GM19351 (cell line): ENCODE results near the gene KCNJ18.
A peak's percentile ranks its signal among the peaks of the same experiment; 100 is the strongest.
"Not testable (repeated sequence)": the region's sequence is repeated elsewhere in the genome, so short reads cannot be mapped to it uniquely, and the experiment has no call there.

ENCODE experiments used
- ATAC-seq: cut with Tn5 transposase; IDR thresholded peaks from one replicate; pipeline ENCODE4 v1.9.1; 2021; ENCODE audit warnings: mild to moderate bottlenecking, moderate library complexity; ENCODE audit not compliant: unreplicated experiment

Gene KCNJ18

DNA sequence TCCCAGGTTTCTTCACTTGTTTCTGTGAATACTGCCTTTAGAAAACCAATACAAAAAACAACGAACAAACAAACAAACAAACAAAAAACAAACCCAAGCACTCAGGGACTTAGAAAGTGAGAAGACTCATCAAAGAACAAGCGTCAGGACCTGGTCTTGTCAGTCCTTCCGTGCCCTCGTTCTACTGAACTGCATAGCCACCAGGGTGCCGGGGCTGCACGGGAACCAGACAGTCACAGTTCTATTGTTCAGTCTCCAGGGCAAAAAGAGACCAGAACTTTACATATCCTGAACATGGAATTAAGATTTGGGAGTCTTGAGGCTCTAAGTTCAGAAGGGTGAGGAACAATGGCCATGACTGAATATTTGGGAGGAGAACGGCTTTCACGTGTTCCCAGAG, 28.2 kb downstream of the KCNJ18 start:
- ATAC-seq: not testable (repeated sequence)

DNA sequence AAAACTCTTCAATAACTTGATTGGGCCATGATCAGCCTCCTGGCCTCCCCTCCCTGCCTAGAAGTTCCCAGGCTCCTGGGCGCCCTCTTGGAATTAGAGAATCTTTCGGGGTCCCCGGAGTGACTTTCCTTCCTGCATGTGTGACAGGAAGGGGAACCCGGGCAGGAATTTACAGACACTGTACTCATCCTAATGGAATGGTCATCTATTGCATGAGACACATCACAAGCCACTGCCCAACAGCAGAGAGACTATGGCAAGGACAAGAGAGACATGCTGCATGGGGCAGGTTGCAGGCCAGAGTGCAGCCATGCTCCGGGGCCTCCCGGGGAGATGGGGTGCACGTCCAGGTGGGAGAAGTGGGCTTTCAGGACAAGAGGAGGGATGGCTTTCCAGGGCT, 29.9 kb downstream of the KCNJ18 start:
- ATAC-seq: not testable (repeated sequence)

DNA sequence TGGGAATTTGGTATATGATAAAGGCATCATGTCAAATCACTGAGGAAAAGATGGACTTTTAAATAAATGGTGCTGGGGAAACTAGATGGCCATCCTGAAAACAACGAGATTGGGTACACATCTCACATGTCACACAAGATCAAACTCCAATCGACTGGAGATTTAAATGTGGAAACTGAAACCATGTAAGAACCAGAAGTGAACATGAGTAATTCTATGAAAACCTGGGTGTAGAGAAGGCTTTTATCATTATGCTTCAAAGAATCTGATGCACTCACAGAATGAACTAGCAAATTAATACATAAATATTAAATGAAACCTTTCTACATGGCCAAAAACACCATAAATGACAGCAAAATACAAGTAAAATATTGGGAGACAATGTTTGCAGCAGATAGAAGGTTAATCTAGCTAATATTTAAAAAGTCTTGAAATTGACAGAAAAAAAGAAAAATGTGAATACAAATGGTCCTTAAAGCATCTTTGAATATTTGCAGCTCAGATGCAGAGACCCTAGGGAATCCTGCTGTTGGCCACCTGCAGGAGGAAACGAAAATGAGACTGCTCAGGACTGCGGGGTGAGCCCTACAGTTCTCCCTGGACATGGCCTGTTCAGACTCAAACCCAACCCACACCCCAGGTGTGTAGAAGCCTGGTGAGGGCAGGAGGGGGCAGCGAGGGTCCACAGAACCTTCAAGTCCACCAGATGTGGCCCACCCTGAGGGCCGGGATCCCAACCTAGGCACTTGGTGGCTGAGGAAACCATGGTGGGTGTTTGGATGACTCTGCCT, 32.1 kb downstream of the KCNJ18 start:
- not testable (repeated sequence) for ATAC-seq

DNA sequence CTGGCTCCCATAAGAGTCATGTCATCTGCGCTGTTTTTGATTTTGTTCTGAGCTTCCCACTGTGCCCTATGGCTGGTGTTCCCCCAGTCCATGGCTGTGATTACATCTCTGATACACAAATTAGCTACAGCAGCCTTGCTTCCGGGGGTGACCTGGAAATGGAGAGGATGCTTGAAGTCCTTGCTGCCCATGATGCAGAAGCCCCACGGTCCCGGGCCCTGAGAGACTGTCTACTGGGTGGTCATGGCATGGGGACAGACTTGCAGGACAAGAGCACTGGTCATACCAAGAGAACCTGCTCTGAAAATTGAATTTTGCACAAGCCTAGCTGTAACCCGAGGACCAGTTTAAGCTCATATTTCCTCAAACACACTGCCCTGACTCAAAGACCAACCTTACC, 38.8 kb downstream of the KCNJ18 start:
- ATAC-seq: not testable (repeated sequence)

DNA sequence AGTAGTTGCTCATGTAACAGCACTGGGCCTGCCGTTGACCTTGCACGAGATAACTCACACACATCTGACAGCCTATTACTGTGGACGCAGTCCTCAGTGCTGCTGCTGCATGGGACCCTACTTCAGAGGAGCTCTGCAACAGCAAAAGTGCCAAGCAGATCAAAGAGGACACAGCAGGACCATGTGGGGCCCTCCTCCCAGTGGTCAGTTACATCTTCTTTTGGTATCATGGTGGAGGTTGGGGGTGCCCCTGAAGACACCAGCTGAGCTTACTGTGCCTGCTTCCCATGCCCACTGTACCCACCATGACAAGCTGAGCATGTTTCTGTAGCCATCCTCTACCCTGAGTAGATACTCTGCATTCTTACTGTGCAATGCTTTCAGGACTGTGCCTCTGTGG, 41.6 kb downstream of the KCNJ18 start:
- ATAC-seq: not testable (repeated sequence)

DNA sequence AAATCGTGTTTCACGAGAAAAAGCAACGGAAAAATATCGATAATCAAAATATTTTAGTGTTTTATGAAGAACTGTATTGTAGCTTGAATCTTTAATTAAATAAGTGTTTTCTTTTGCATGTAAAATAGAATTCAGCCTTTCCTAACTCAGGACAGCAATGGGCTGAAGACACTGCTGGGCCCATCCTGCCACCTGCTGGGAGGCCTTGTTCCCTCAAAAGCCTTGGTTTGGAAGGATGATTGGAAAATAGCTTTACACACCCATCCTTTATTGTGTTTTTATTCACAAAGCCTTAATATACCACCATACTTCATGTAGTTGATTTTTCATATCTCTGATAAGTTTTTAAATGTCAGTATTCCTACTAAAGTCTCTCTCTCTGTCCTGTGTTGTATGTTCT, 43.5 kb downstream of the KCNJ18 start:
- ATAC-seq: not testable (repeated sequence)

DNA sequence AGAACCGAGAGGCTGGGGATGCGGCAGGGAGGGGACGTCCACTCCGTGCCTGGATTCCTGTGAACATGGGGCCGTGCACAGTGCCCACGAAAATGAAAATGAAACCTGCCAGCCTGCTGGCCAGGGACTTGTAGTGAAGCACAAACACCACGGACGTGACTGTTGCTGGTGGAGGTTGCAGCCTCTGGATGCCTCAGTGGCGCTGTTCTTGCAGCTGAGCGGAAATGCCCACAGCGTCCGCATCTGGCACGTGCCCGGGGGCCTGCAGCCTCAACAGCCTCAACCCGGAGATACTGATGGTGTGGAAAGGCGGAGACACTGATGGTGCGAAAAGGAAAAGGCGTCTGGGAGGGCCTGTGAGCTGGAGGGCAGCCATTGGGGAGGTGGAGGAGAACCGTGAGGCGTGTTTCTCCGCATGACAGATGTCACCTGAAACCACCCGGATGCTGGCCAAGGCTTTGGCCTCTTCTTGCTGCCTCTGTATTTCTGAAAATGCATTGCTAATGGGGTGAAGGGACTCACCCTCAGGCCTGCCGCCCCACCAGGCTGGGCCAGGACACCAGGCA, 44.8 kb downstream of the KCNJ18 start:
- ATAC-seq: not testable (repeated sequence)

DNA sequence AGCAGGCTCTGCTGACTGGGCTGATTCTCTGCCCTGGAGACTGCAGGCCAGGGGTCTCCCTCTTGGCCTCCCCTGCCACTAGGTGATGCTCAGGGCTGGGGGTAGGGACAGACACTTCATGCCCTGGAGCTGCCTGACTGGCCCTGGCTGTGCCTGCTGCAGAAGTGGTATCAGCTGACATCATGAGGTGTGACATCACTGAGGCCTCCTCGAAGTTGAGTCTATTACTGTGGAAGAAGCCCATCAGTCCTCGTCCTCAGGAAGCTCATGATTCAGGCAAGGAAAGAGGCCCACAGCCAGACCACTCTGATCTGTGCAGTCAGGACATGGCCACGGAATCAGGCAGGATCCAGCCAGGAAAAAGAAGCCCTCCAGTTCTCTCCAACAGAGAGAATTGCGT, 45.9 kb downstream of the KCNJ18 start:
- ATAC-seq: not testable (repeated sequence)

DNA sequence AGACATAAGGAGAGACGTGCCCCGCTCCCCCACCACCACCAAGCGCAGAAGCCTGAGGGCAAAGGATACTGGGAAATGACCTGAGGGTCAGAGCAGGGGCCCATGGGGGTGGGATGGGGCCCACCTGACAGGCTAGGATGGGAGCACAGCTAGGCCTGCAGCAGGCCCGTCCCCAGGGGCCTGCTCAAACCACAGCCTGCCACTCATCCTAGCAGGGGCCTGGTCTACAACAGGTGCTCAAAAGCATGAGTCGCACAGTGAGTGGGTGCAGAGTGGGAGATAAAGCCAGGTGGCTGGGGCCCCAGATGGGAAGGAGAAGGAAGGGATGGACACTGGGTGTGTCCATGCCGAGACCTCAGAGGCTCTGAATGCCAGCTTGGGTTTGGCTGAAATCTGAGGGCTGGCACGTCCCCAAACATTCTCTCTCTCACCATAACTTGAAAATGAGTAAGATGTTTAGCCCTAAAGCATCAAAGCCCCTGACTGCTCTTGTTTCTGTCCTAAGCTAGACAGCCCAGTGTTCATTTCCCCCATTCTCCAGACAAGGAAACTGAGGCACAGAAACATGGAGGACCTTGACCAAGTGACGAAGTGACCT, 46.7 kb downstream of the KCNJ18 start:
- peak; percentile 74 for ATAC-seq

DNA sequence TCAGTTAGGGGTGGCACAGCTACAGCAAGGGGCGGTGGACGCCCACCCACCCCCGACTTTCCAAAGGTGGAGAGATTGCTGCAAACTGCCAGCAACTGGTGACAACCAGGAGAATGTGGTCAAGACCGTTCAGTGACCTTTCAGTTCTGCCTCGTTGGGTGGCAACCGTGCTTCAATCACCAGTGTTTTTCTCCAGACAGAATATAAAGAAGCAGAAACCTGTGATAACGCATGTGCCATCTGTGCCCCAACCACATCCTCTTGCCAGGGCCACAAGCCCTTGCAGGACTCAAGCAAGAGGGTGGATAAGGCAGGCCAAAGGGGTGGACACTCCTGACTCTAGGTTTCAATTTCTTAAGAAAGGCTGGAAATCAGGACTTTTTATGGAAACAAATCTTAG, 47.2 kb downstream of the KCNJ18 start:
- peak; percentile 48 for ATAC-seq

DNA sequence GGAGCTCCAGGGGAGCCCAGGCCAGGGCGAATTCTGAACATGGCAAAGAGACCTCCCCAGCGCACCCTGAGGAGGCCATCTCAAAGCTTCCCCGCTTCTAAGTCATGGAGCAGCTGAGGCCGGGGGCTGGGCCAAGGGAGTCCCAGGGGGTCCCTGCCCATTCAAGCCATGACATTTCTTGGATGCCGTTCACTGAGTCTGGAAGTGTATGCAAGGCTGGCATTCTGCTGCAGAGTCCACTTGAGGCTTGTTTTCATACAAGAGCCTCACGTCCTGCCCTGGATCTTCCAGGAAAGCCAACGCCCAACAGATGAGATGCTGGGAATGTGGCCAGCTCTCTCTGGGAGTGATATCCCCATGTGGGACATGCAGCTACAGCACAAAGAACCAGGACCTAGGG, 48.5 kb downstream of the KCNJ18 start:
- ATAC-seq: not testable (repeated sequence)

DNA sequence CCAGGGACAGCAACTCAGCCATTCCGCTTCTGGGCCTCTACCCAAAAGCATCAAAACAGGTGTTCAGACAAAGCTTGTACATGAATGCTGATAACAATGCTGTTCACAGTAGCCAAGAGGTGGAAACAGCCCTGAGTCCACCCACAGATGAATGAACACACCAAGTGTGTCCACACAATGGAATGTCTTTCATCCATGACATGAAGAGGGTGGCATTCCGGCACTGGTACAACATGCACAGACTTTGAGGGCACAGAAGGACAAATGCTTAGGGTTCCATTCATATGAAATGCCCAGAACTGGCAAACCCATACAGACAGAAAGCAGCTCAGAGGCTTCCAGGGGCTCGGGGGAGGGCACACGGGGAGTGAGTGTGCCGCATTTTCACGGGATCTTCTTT, 49.2 kb downstream of the KCNJ18 start:
- ATAC-seq: not testable (repeated sequence)

DNA sequence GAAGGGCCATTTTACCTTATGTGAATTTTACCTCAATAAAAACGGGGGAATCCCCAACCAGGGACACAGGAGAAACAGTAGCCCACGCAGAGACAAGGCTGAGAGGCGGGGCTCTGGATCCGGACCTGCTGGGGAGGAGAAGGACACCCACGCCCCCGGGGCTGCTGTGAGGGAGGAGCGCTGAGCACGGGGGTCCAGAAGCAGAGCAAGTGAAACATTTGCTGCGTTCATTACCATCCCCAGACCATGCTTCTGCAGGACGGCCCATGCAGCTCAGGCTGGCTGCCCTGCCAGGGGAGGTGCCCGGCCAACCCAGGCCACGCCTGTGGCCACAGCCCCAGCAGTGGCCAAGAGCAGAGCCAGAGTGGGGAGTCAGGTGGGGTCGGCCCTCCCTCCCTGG, 50.0 kb downstream of the KCNJ18 start:
- no peak for ATAC-seq

DNA sequence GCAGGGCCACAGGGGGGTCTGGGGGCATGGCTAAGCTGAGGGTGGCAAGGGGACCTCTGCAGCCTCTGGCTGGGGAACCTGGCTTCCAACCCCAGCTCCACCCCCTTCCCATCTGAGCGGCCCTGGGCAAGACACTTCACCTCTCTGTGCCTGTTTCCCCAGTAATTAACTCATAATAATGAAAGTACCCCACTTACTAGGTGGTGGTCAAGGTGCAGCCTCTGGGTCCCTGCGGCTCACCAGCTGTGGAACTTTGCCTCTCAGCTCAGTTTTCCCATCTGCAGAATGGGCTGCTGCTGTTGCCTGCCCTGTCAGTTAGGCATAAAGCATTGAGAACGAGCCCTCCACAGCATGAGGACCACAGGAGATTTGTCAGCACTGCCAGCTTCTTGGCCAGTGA, 51.8 kb downstream of the KCNJ18 start:
- not testable (repeated sequence) for ATAC-seq

DNA sequence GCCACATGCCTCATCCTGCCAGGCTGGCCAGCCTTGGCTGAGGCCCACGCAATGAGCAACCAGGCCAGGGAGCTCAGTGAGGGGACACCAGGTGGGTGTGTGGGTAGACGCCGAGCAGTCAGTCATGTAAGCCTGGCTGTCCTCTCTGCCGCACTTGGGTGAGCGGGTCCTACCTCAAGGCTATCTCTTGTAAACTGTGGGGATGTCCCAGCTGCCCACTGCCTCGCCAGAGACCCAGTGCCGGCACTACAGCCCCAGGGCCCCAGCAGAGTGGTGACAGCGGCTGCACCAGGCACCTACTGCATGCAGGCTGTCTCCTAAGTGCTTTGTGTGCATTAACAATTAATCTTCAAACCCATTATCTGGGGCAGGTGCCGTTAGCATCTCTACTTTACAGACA, 52.3 kb downstream of the KCNJ18 start:
- ATAC-seq: not testable (repeated sequence)

DNA sequence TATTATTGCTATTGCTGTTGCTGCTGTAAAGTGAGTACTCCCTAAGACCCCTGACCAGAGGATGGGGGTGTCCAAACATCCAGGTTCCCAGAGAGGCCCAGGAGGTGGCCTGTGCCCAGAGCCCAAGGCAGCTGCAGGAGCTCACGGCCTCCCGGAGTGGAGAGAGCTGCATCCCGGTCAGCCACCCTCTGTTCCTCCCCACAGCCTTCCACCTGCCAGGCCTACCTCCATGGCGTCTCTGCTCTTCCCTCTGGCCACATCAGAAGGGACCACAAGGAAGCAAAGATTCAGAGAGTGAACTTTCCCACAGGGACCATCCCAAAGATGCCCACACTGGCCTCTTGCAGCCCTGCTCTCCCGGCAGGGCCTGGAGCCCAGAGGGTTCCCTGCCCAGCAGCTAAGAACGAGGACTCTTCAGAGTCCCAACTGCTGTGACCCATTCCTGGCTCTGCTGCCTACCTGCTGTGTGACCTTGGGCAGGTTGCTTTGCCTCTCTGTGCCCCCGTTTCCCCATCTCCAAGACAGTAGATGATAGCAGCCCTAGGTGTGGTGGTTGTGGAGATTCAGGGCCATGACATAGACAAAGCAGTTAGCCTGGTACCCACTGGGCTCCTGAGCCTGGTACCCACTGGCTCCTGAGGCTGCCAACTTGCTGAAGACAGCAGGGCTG, 53.2 kb downstream of the KCNJ18 start:
- ATAC-seq: not testable (repeated sequence)

DNA sequence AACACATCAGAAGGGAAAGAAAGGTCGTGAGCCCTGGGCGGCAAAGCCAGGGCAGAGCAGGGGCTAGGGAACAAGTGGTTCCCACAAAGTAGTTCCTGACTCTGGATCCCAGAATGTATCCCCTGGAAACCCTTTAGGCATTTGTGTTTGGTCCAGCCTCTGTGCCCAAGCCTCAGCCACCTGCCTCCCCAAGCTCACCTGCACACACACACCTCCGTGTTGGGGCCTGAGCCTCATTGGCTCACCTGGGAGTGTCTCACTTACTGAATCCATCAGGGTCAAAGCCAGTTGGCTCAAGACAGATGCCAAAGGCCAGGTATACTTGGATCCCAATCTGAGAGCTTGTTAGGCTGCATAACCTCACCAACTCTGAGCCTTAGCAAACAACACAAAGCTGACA, 54.1 kb downstream of the KCNJ18 start:
- not testable (repeated sequence) for ATAC-seq

DNA sequence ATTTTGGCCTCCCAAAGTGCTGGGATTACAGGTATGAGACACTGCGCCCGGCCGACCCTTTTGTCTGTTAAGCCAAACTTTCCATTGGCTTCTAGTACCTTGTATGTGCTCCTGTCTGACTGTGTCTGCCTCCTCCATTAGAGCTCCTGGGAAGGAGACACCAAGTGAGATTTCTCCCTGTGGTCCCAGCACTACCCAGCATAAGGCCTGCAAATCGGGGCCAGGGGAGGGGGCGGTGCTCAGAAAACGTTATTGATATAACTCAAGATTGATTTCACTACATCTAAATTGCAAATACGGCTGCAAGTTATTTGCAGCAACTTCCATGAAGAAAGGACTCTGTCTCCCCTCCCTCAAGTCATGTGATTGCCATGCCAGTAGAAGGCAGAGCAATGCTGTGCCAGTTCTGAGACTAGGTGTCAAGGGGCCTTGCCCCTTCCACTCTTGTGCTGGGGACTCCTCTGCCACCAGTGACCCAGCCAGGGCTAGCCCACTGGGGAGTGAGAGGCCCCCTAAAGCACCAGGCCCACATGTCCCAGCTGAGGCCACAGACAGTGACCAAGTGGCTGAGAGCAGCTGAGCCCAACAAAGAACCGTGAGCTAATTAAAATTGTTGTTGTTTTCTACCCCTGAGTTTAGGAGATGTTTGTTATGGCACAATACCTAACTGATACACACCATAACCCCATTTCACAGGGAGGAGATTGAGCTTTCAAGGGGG, 55.0 kb downstream of the KCNJ18 start:
- ATAC-seq: not testable (repeated sequence)

DNA sequence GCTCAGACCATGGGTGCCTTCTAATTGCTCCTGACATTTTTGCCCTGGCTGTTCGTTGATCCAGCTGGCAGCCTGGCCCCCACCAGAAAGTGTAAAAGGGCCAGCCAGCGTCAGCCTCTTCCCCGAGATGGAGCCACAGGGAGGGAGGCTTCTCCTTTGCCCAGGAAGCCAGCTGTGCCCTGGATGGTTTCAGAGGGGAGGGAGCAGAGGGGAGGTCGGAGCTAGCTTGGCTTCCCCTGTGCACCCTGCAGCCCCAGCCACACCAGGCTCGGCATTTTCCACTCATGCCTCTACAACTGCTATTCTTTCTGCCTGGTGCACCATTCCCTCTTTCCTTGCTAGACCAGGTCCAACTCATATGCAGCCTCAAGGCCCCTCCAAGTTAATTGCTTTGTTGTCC, 56.4 kb downstream of the KCNJ18 start:
- ATAC-seq: not testable (repeated sequence)

DNA sequence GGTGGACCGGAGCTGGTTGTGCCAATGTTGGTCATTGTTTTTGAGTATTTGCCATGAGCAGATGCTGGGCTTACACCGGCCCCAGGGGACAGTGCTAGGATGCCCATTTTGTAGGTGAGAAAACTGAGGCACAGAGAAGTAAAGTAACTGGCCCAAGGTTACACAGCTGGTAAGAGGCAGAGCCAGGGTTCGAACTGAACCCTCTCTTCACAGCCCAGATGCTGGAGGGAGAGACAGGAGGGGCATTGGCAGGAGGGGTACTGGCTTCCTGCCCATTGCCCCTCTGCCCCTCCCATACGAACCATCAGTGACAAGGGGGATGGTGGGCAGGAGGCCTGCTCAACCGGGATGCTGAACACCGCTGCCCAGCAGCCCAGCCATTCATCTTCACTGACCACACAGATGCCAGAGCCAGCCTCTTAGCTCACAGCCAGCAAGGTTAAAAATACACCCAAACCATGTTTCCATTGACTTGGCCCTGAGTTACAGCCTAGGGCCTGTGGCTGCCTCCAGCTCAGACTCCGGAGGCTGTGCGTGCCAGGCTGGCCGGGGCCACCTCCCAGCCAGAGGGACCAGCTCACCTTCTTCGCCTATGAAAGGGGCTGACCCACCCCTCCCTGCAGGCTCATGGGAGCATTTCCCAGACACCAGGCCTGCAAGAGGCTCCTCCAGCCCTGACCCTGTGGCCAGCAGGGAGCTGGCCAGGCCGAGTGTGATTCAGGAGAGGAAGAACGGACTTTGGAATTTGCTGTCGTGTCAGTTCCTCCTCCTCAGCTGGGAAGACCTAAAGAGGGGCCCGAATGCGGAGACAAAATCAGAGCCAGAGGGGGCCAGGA, 57.6 kb downstream of the KCNJ18 start:
- not testable (repeated sequence) for ATAC-seq
